ENCODE data around the gene FAM13C. TPM values are rescaled to one million over a fixed set of nuclear protein-coding genes. Genes with fewer than 3 reads are reported as not detected.

Gene FAM13C
- total RNA-seq, 2 donors from 2014 or later: 56.7 to 66.7 TPM

- Histone ChIP-seq H3K9me3 (no peaks in the 10 kb centered on the region), H3K4me1 (replicated peaks) (peaks cover 12% of the 10 kb centered on the region), H3K4me3 (no peak overlapping the region), H3K36me3 (no peaks in the 10 kb centered on the region), H3K27me3 (replicated peaks; ENCODE audit: insufficient read depth) (no peaks in the 10 kb centered on the region), H3K27ac (peak overlapping the region in 1 of 2 donors; percentile 56)
- intact Hi-C loops (cut with DNase I): no loop called here
- 95% methylated on average over 3 of the region's 3 CpGs for WGBS
- TF ChIP-seq POLR2AphosphoS5 (IDR thresholded peaks at IDR 0.05): no peak
- DNase-seq (ENCODE audit: low spot score): no peak
These were observed 72.5 kb downstream of the FAM13C start for GRCh38 chr10:59289853-59290252.

- H3K4me3 ChIP-seq: no peak overlapping the region
- H3K27me3 ChIP-seq (replicated peaks; ENCODE audit: insufficient read depth): no peaks in the 10 kb centered on the region
- H3K9me3 ChIP-seq: no peaks in the 10 kb centered on the region
- intact Hi-C loops (cut with DNase I): no loop called here
- peak overlapping the region in 1 of 2 donors; percentile 74 for H3K27ac ChIP-seq
- no peak for TF ChIP-seq POLR2A (IDR thresholded peaks at IDR 0.05)
- TF ChIP-seq CTCF (IDR thresholded peaks at IDR 0.05): no peak
- no peak for TF ChIP-seq POLR2AphosphoS5 (IDR thresholded peaks at IDR 0.05)
- no peak for DNase-seq (ENCODE audit: low spot score)
- 84% methylated on average over 3 of the region's 3 CpGs for WGBS
- H3K36me3 ChIP-seq: no peaks in the 10 kb centered on the region
- H3K4me1 ChIP-seq (replicated peaks): peaks cover 18% of the 10 kb centered on the region
These were observed 74.6 kb downstream of the FAM13C start for GRCh38 chr10:59287587-59288255.

- 65% methylated on average over 4 of the region's 4 CpGs for WGBS
- intact Hi-C loops (cut with DNase I): no loop called here
- Histone ChIP-seq H3K4me1 (replicated peaks) (peaks cover 18% of the 10 kb centered on the region), H3K27me3 (replicated peaks; ENCODE audit: insufficient read depth) (no peaks in the 10 kb centered on the region), H3K27ac (peak overlapping the region; percentile 63 to 74), H3K9me3 (no peaks in the 10 kb centered on the region), H3K36me3 (no peaks in the 10 kb centered on the region), H3K4me3 (no peak overlapping the region)
- peak; percentile 15 for TF ChIP-seq POLR2AphosphoS5 (IDR thresholded peaks at IDR 0.05)
- TF ChIP-seq CTCF (IDR thresholded peaks at IDR 0.05): no peak
- no peak for TF ChIP-seq POLR2A (IDR thresholded peaks at IDR 0.05)
- DNase-seq (ENCODE audit: low spot score): no peak
These were observed 76.5 kb downstream of the FAM13C start for GRCh38 chr10:59285848-59286247.

GRCh38 chr10:59285073-59285472, 77.3 kb downstream of the FAM13C start:
- Histone ChIP-seq H3K4me3 (no peak overlapping the region), H3K27ac (peak overlapping the region; percentile 67 to 74), H3K36me3 (no peaks in the 10 kb centered on the region), H3K9me3 (no peaks in the 10 kb centered on the region), H3K27me3 (replicated peaks; ENCODE audit: insufficient read depth) (no peaks in the 10 kb centered on the region), H3K4me1 (replicated peaks) (peaks cover 18% of the 10 kb centered on the region)
- intact Hi-C loops (cut with DNase I): no loop called here
- DNase-seq (ENCODE audit: low spot score): peak; percentile 71
- WGBS: 56% methylated on average over 4 of the region's 4 CpGs
- TF ChIP-seq POLR2A (IDR thresholded peaks at IDR 0.05) (no peak), POLR2AphosphoS5 (IDR thresholded peaks at IDR 0.05) (peak; percentile 87)

- Histone ChIP-seq H3K27ac (peak overlapping the region; percentile 67 to 74), H3K9me3 (no peaks in the 10 kb centered on the region), H3K36me3 (no peaks in the 10 kb centered on the region), H3K27me3 (replicated peaks; ENCODE audit: insufficient read depth) (no peaks in the 10 kb centered on the region), H3K4me1 (replicated peaks) (peaks cover 18% of the 10 kb centered on the region), H3K4me3 (no peak overlapping the region)
- no peak for DNase-seq (ENCODE audit: low spot score)
- WGBS: 72% methylated on average over 7 of the region's 7 CpGs
- intact Hi-C loops (cut with DNase I): no loop called here
- TF ChIP-seq CTCF (IDR thresholded peaks at IDR 0.05) (no peak), POLR2AphosphoS5 (IDR thresholded peaks at IDR 0.05) (no peak), POLR2A (IDR thresholded peaks at IDR 0.05) (no peak)
These were observed 78.0 kb downstream of the FAM13C start for GRCh38 chr10:59284118-59284975.

Measured in prostate gland (tissue), 2 donors.